Cardiac muscle cell (in vitro differentiated cells and primary cell): Measurements from ENCODE around the gene SLC16A8. TPM values are rescaled to one million over a fixed set of nuclear protein-coding genes. Genes with fewer than 3 reads are reported as not detected.

Experiments used
- DNase-seq, 2 donors: peaks; one replicate each; pipeline versions ENCODE4 v3.0.0 to v3.0.0-alpha.2; 2010 to 2017; ENCODE audit warnings: low read depth in 1 of 2, low spot score in 1 of 2
- H3K27ac ChIP-seq: fragments of 200-600 bp; sonication (generic); 2 replicates; pipeline ENCODE4 v1.5.1; 2016
- H3K27me3 ChIP-seq: fragments of 200-600 bp; sonication (generic); 2 replicates; pipeline ENCODE4 v1.6.0; 2016; ENCODE audit warnings: control low read depth
- H3K36me3 ChIP-seq: fragments of 200-600 bp; sonication (generic); 2 replicates; pipeline ENCODE4 v1.5.1; 2016; ENCODE audit warnings: control low read depth
- H3K4me1 ChIP-seq: fragments of 200-600 bp; sonication (generic); 2 replicates; pipeline ENCODE4 v1.8.1; 2017; ENCODE audit warnings: low read depth, mild to moderate bottlenecking, mixed run types
- H3K4me3 ChIP-seq: fragments of 200-600 bp; sonication (generic); 2 replicates; pipeline ENCODE4 v1.5.1; 2016; ENCODE audit warnings: mild to moderate bottlenecking
- H3K9me3 ChIP-seq: fragments of 200-600 bp; sonication (generic); 2 replicates; pipeline ENCODE4 v1.5.1; 2017; ENCODE audit warnings: low read depth, mild to moderate bottlenecking, control low read depth
- CTCF ChIP-seq: IDR thresholded peaks from 2 replicates; pipeline ENCODE4 v1.5.1; 2012; ENCODE audit warnings: low read depth, mild to moderate bottlenecking, low read length
- polyA plus RNA-seq: library from polyadenylated mRNA; unstranded; fragments of >200 nt; fragmentation: Nextera tagmentation; extraction: Ambion mirVana; gene quantifications from 2 replicates; pipeline ENCODE4 v1.2.1, GENCODE V29; 2016
- total RNA-seq: library from RNA; depleted of rRNA; stranded (reverse); fragments of >200 nt; gene quantifications from 2 replicates; pipeline ENCODE4 v1.2.3, GENCODE V29; 2016

The SLC16A8 gene
- total and polyA plus RNA-seq, 2 experiments from 2014 or later = 0.60 to 1.7 TPM

- no peaks in the 10 kb centered on the region for H3K27me3 ChIP-seq
- H3K4me1 ChIP-seq = no peaks in the 10 kb centered on the region
- H3K27ac ChIP-seq = no peak overlapping the region
- H3K36me3 ChIP-seq = no peaks in the 10 kb centered on the region
- no peak for TF ChIP-seq CTCF
- no peak overlapping the region for H3K4me3 ChIP-seq
- no peak for DNase-seq
- H3K9me3 ChIP-seq = no peaks in the 10 kb centered on the region
Measured at GRCh38 chr22:38097058-38097457, 13.1 kb upstream of the SLC16A8 start.

- no peak overlapping the region for H3K4me3 ChIP-seq
- TF ChIP-seq CTCF = no peak
- H3K27me3 ChIP-seq = no peaks in the 10 kb centered on the region
- no peak overlapping the region for H3K27ac ChIP-seq
- no peaks in the 10 kb centered on the region for H3K4me1 ChIP-seq
- no peaks in the 10 kb centered on the region for H3K9me3 ChIP-seq
- no peaks in the 10 kb centered on the region for H3K36me3 ChIP-seq
- DNase-seq = no peak
Measured at GRCh38 chr22:38089474-38089851, 5.5 kb upstream of the SLC16A8 start.

GRCh38 chr22:38088629-38089473, 4.9 kb upstream of the SLC16A8 start:
- H3K4me3 ChIP-seq = no peak overlapping the region
- H3K27ac ChIP-seq = no peak overlapping the region
- no peaks in the 10 kb centered on the region for H3K9me3 ChIP-seq
- no peaks in the 10 kb centered on the region for H3K27me3 ChIP-seq
- no peaks in the 10 kb centered on the region for H3K4me1 ChIP-seq
- no peak for TF ChIP-seq CTCF
- H3K36me3 ChIP-seq = no peaks in the 10 kb centered on the region
- peak in 1 of 2 donors; percentile 55 for DNase-seq

GRCh38 chr22:38087855-38088254, 3.9 kb upstream of the SLC16A8 start:
- Histone ChIP-seq H3K4me1 (no peaks in the 10 kb centered on the region), H3K4me3 (no peak overlapping the region), H3K9me3 (no peaks in the 10 kb centered on the region), H3K36me3 (no peaks in the 10 kb centered on the region), H3K27me3 (peaks cover 2% of the 10 kb centered on the region), H3K27ac (no peak overlapping the region)
- DNase-seq = no peak
- TF ChIP-seq CTCF = no peak

- Histone ChIP-seq H3K36me3 (no peaks in the 10 kb centered on the region), H3K9me3 (no peaks in the 10 kb centered on the region), H3K4me1 (no peaks in the 10 kb centered on the region), H3K4me3 (no peak overlapping the region), H3K27ac (no peak overlapping the region), H3K27me3 (peaks cover 12% of the 10 kb centered on the region)
- no peak for TF ChIP-seq CTCF
- no peak for DNase-seq
Measured at GRCh38 chr22:38086942-38087341, 3.0 kb upstream of the SLC16A8 start.
